Vagina (tissue), 2 donors: ENCODE measurements around the gene LSM12.

ENCODE experiments used
- CTCF ChIP-seq, 3 experiments: fragments of 450-650 bp in 2 of 3; fragments of 200-600 bp in 1 of 3; sonication (generic) in 1 of 3; IDR thresholded peaks; one replicate each; pipeline ENCODE4 v1.5.1; 2017 to 2019; ENCODE audit warnings: antibody characterized with exemption in 3 of 3, mild to moderate bottlenecking in 2 of 3, moderate library complexity in 2 of 3
- POLR2AphosphoS5 ChIP-seq, 2 donors: sonication (generic); formaldehyde crosslinking; IDR thresholded peaks; one replicate each; pipeline ENCODE4 v1.9.0; 2017; ENCODE audit warnings: antibody characterized with exemption in 2 of 2, mild to moderate bottlenecking in 2 of 2, low read depth in 1 of 2; ENCODE audit not compliant: insufficient read depth in 1 of 2

GRCh38 chr17:44075598-44076293 lies 9.3 kb upstream of the LSM12 start:
- no peak for TF ChIP-seq CTCF (IDR thresholded peaks at IDR 0.05)
- TF ChIP-seq POLR2AphosphoS5 (IDR thresholded peaks at IDR 0.05; ENCODE audit: insufficient read depth in 1 of 2, low read depth in 1 of 2) = no peak
